ENCODE measurements around the gene DBH.

GRCh38 chr9:133664173-133665050, 28.2 kb downstream of the DBH start:
- TF ChIP-seq SUZ12 (IDR thresholded peaks at IDR 0.05; ENCODE audit: extremely low read depth, insufficient read depth, insufficient read length) = no peak
- no peak for TF ChIP-seq ZNF274 (IDR thresholded peaks at IDR 0.05; ENCODE audit: low read depth, low read length)

All from NT2/D1 (cell line).